HepG2 (cell line): ENCODE data around the gene LAG3. TPM values are rescaled to one million over a fixed set of nuclear protein-coding genes. Genes with fewer than 3 reads are reported as not detected.
A peak's percentile ranks its signal among the peaks of the same experiment; 100 is the strongest.

Experiments
- ATAC-seq: fragments of 200-7000 bp; cut with Tn5 transposase; 3 replicates; pipeline ENCODE4 v1.9.1; 2020; ENCODE audit warnings: mild to moderate bottlenecking, moderate library complexity
- BruUV-seq: library from RNA; stranded (reverse); fragments of 400-500 nt; replicated peaks from 2 replicates; lab custom pipeline; 2021; lab: Mats Ljungman, UMichigan
- CTCF ChIA-PET: fragments of 300-600 bp; formaldehyde crosslinking; extraction: SDS; loops from one replicate; lab custom pipeline; 2021; ENCODE audit warnings: low total read pairs, inconsistent platforms, low intra/inter-chr PET ratio; lab: Yijun Ruan, JAX
- POLR2A ChIA-PET: fragments of 350-600 bp; sonication (Branson Sonifier 250); formaldehyde crosslinking; loops from one replicate; lab custom pipeline; 2020; ENCODE audit warnings: antibody characterized with exemption, inconsistent platforms; lab: Yijun Ruan, JAX
- DNase-seq: peaks from one replicate; pipeline ENCODE4 v3.0.0-alpha.2; 2015; ENCODE audit warnings: low spot score
- FAIRE-seq: peaks from 3 replicates; lab custom pipeline; 2011; peaks lifted over from hg19 to GRCh38; lab: Jason Lieb, UNC
- H2AFZ ChIP-seq: one replicate; pipeline ENCODE4 v1.6.1; 2011; ENCODE audit warnings: low read length, inconsistent platforms
- H3K27ac ChIP-seq: fragments of 300-600 bp; 3 replicates; pipeline ENCODE4 v1.8.0; 2011; ENCODE audit warnings: mixed run types, mild to moderate bottlenecking, mixed read lengths, low read length, inconsistent platforms; ENCODE audit not compliant: insufficient read depth; ENCODE audit errors: extremely low read length
- H3K27me3 ChIP-seq, 2 experiments: fragments of 200-600 bp in 1 of 2; 2 replicates in 1 of 2; 3 replicates in 1 of 2; pipeline versions ENCODE4 v1.6.0 to v1.8.0; 2011; ENCODE audit warnings: low read length in 2 of 2, mild to moderate bottlenecking in 2 of 2, moderate library complexity in 2 of 2, inconsistent platforms in 1 of 2; ENCODE audit not compliant: insufficient read depth in 2 of 2, control insufficient read depth in 1 of 2
- H3K36me3 ChIP-seq, 2 experiments: fragments of 200-600 bp in 1 of 2; replicated peaks in 1 of 2; 2 replicates in 1 of 2; 3 replicates in 1 of 2; pipeline versions ENCODE4 v1.5.1 to v1.8.0; 2011; ENCODE audit warnings: low read length in 2 of 2, inconsistent platforms in 1 of 2; ENCODE audit not compliant: insufficient read depth in 2 of 2, control insufficient read depth in 1 of 2
- H3K4me1 ChIP-seq: 2 replicates; pipeline ENCODE4 v1.5.1; 2012; ENCODE audit warnings: low read length, inconsistent platforms; ENCODE audit not compliant: insufficient read depth
- H3K4me2 ChIP-seq: 2 replicates; pipeline ENCODE4 v1.6.0; 2011; ENCODE audit warnings: low read depth, low read length, inconsistent platforms
- H3K4me3 ChIP-seq, 3 experiments: fragments of 200-600 bp in 1 of 3; sonication (generic), shearing (Covaris generic) in 1 of 3; replicated peaks in 1 of 3; 2 replicates each; pipeline ENCODE4 v1.5.1; 2011 to 2016; ENCODE audit warnings: low read length in 3 of 3, inconsistent platforms in 2 of 3, low read depth in 2 of 3, mild to moderate bottlenecking in 2 of 3, control low read depth in 1 of 3, mixed read lengths in 1 of 3; ENCODE audit not compliant: insufficient read depth in 1 of 3
- H3K79me2 ChIP-seq: one replicate; pipeline ENCODE4 v1.6.1; 2011; ENCODE audit warnings: low read length, inconsistent platforms; ENCODE audit not compliant: insufficient read depth
- H3K9ac ChIP-seq: 2 replicates; pipeline ENCODE4 v1.6.0; 2011; ENCODE audit warnings: mild to moderate bottlenecking, low read depth, low read length, inconsistent platforms; ENCODE audit not compliant: insufficient read depth
- H3K9me3 ChIP-seq: 2 replicates; pipeline ENCODE4 v1.5.1; 2012; ENCODE audit warnings: mild to moderate bottlenecking, low read length
- H4K20me1 ChIP-seq: 2 replicates; pipeline ENCODE4 v1.6.0; 2011; ENCODE audit warnings: inconsistent platforms, mild to moderate bottlenecking, low read length, moderate library complexity; ENCODE audit not compliant: insufficient read depth
- ARNTL ChIP-seq: sonication (generic); formaldehyde crosslinking; IDR thresholded peaks from 2 replicates; pipeline ENCODE4 v1.4.0; 2020; ENCODE audit warnings: mild to moderate bottlenecking, missing genetic modification reagents
- ESRRA ChIP-seq: sonication (generic); formaldehyde crosslinking; IDR thresholded peaks from 2 replicates; pipeline ENCODE4 v1.5.1; 2020; ENCODE audit warnings: mild to moderate bottlenecking, low read depth, missing genetic modification reagents
- FOXJ3 ChIP-seq: sonication (generic); formaldehyde crosslinking; IDR thresholded peaks from 2 replicates; pipeline ENCODE4 v1.4.0; 2020; ENCODE audit warnings: missing genetic modification reagents, mild to moderate bottlenecking, borderline replicate concordance
- GABPB1 ChIP-seq: IDR thresholded peaks from 2 replicates; pipeline ENCODE4 v1.6.1; 2016; ENCODE audit warnings: mild to moderate bottlenecking, missing genetic modification reagents, moderate library complexity, missing compliant biosample characterization
- JUN ChIP-seq: sonication (generic); formaldehyde crosslinking; IDR thresholded peaks from 2 replicates; pipeline ENCODE4 v1.4.0; 2020; ENCODE audit warnings: mild to moderate bottlenecking, missing genetic modification reagents
- MBNL3 ChIP-seq: fragments of 250-450 bp; sonication (Bioruptor Pico); conservative IDR thresholded peaks from 2 replicates; pipeline ENCODE4 v1.8.0; 2022; ENCODE audit warnings: mild to moderate bottlenecking, inconsistent platforms
- NR2F6 ChIP-seq, 2 experiments: IDR thresholded peaks; 2 replicates each; pipeline ENCODE4 v1.6.1; 2016; ENCODE audit warnings: antibody characterized with exemption in 1 of 2, mild to moderate bottlenecking in 1 of 2
- SNAI1 ChIP-seq: sonication (generic); formaldehyde crosslinking; IDR thresholded peaks from 2 replicates; pipeline ENCODE4 v1.5.0; 2020; ENCODE audit warnings: mild to moderate bottlenecking, missing genetic modification reagents, borderline replicate concordance
- ZNF747 ChIP-seq: sonication (generic); formaldehyde crosslinking; IDR thresholded peaks from 2 replicates; pipeline ENCODE4 v1.8.1; 2023; ENCODE audit warnings: missing genetic modification reagents, mild to moderate bottlenecking, borderline replicate concordance
- WGBS: methylation state at CpG from one replicate; pipeline ENCODE4 v1.1.6; 2017; ENCODE audit warnings: low lambda C conversion rate; 5-methylcytosine and 5-hydroxymethylcytosine counted together
- in situ Hi-C: cut with HindIII; loops from 2 replicates; pipeline ENCODE4 v1.10.0; 2017; ENCODE audit warnings: low pct_unique_long_range_greater_than_20kb; ENCODE audit not compliant: extremely low pct_ligation_motif_present
- intact Hi-C: fragments of 100-400 bp; cut with micrococcal nuclease; formaldehyde crosslinking; loops from one replicate; pipeline ENCODE4 v1.10.0; 2022; ENCODE audit not compliant: unreplicated experiment
- polyA plus RNA-seq, 8 experiments: library from polyadenylated mRNA; depleted of rRNA in 3 of 8; stranded (reverse) in 7 of 8; unstranded in 1 of 8; fragments of >200 nt; fragmentation: Illumina TruSeq in 4 of 8; extraction: Trizol in 4 of 8; gene quantifications; 2 replicates each; pipeline versions ENCODE4 v1.2.1 to v1.2.3, GENCODE V29; 2011 to 2016; ENCODE audit warnings: low read depth in 4 of 8, missing spikeins in 1 of 8, mixed read lengths in 1 of 8; ENCODE audit not compliant: insufficient read depth in 1 of 8
- total RNA-seq, 5 experiments: library from RNA; depleted of rRNA; stranded (reverse); fragments of >200 nt; fragmentation: Illumina TruSeq; extraction: Trizol; gene quantifications; 2 replicates each; pipeline ENCODE4 v1.2.3, GENCODE V29; 2016; ENCODE audit warnings: low read depth in 1 of 5
- TF ChIP-seq, protein P1 (sequence below): sonication (generic); formaldehyde crosslinking; IDR thresholded peaks from 2 replicates; pipeline ENCODE4 v1.4.0; 2020; ENCODE audit warnings: mild to moderate bottlenecking, missing genetic modification reagents

The LAG3 gene
- total and polyA plus RNA-seq, 2 of the 13 experiments (the other 11 are each of a cell fraction or from before 2014, with no cell fraction given), result 0.11 to 0.26 TPM

DNA sequence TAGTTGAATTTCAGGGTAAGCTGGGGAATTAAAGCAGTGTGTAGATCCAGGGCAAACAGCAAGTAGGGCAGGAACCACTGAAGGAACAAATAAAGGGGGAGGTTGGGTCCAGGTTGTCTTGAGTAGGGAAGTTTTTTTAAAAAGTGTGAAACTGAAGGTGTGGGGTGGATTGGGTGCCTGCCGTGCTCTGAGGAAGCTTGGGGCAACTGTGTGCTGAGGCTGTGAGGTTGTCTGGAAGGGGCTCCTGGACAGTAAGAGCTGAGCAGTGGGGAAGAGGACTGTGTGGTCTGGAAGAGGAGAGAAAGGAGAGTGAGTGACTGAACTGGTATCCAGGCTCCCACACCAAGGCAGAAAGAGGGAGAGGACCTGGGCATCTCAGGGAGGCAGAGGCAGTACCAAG lies 38.4 kb downstream of the LAG3 start:
- peaks cover 0 to 5% of the 10 kb centered on the region in 2 experiments; a peak in 1 of 5 replicates for H3K27me3 ChIP-seq
- peaks cover 8% of the 10 kb centered on the region; the same call in 1 of the 2 replicates for H3K4me1 ChIP-seq
- no peak overlapping the region for H3K4me3 ChIP-seq
- TF ChIP-seq SNAI1 (CRISPR knock-in tag) (no peak), GABPB1 (CRISPR knock-in tag) (no peak), ESRRA (CRISPR knock-in tag) (no peak), JUN (CRISPR knock-in tag) (no peak), FOXJ3 (CRISPR knock-in tag) (no peak), MBNL3 (CRISPR knock-in tag) (no peak), ZNF747 (CRISPR knock-in tag) (no peak), ARNTL (CRISPR knock-in tag) (no peak), NR2F6 (IDR thresholded peaks at IDR 0.05) (no peak), NR2F6 (CRISPR knock-in tag; IDR thresholded peaks at IDR 0.05) (no peak)
- TF ChIP-seq, protein P1, sequence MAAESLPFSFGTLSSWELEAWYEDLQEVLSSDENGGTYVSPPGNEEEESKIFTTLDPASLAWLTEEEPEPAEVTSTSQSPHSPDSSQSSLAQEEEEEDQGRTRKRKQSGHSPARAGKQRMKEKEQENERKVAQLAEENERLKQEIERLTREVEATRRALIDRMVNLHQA, result no peak
- WGBS, result 36% methylated on average over 1 of the region's 1 CpG
- intact Hi-C loops (no loop called here), in situ Hi-C loops (no loop called here)
- H4K20me1 ChIP-seq, result no peaks in the 10 kb centered on the region
- no peaks in the 10 kb centered on the region for H3K36me3 ChIP-seq
- BruUV-seq, result no TSS peak
- no peak overlapping the region for H3K9ac ChIP-seq
- no peaks in the 10 kb centered on the region for H3K9me3 ChIP-seq
- peak; percentile 47; the same call in 2 of the 3 replicates for ATAC-seq
- H3K79me2 ChIP-seq, result no peaks in the 10 kb centered on the region
- DNase-seq, result no peak
- no peak overlapping the region for H3K4me2 ChIP-seq
- no peak overlapping the region for H3K27ac ChIP-seq
- H2AFZ ChIP-seq, result no peak overlapping the region
- ChIA-PET POLR2A (no interaction called here), CTCF (no interaction called here)
- no peak for FAIRE-seq
